ENCODE data around the gene C2CD4C.
"Not testable (repeated sequence)": the region's sequence is repeated elsewhere in the genome, so short reads cannot be mapped to it uniquely, and the experiment has no call there.

Gene C2CD4C

DNA sequence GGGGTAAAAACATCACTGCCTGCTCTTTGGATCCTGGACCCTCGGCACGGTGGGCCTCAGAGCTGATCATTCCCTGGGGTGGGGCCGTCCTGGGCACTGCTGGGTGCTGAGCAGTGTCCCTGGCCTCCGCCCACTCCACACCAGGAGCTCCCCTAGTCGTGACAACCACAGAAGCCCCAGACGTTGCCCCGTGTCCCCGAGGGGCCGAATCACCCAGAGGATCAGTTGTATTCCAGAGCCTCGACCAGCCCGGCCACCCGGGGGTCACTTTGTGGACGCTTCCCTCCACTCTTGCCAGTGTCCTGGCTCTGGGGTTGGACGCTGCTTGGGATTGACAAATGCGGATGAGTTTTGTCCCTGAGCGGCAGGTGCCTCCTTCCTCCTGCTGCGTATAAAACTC, 10.2 kb downstream of the C2CD4C start:
- no peak for DNase-seq (ENCODE audit: low spot score)

DNA sequence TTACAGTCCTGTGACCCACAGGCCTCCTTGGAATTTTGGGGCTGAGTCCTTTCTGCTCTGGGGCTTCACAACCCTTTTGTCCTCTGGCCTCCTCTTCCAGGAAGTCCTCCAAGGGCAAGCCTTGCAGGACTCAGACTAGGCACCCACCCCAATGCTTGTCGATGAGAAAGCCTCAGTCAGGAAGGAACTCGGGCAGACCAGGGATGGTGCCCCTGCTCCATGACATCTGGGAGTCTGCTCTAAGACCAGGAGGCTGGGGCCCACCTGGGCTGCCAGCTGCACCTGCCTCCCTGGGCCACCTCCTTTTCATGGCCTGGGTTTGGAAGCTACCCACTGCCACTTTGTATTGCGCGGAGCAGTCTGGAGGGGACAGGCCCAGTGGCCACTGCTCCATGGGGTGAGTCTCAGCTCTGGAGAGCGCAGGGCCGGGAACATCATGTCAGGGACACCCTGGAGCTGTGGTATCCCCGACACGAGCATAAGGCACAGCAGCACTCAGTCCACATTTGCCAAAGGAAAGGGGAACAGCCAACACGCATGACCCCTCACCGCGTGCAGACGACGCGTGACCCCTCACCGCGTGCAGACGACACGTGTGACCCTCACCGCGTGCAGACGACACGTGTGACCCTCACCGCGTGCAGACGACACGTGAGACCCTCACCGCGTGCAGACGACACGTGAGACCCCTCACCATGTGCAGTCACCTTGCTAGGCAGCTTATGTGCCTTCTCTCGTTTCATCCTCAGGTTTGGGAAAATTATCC, 10.8 kb downstream of the C2CD4C start:
- no peak for DNase-seq (ENCODE audit: low spot score)

DNA sequence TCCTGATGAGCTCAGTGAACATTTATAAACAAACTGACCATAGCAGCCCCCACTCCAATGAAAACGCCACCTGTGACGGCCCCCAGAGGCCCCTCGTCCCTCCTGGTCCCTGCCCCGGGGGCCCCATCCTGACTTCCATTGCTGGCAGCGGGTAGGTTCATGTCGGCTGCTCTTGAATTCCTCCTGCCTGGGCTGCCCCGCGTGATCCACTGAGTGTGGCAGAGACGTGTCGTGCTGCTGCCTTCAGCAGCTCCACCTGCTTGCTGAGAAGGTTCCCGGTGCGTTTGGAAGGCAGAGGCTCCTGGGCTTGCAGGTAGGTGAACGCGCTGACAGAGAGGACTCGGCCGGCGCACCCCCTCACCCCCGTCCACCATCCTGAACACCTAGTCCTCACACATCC, 11.6 kb downstream of the C2CD4C start:
- no peak for DNase-seq (ENCODE audit: low spot score)

GRCh38 chr19:395467-395866, 13.5 kb downstream of the C2CD4C start:
- DNase-seq (ENCODE audit: low spot score): no peak

- not testable (repeated sequence) for DNase-seq (ENCODE audit: low spot score)
Observed at GRCh38 chr19:394857-395256, 14.1 kb downstream of the C2CD4C start.

- not testable (repeated sequence) for DNase-seq (ENCODE audit: low spot score)
Observed at GRCh38 chr19:393560-393959, 15.4 kb downstream of the C2CD4C start.

DNA sequence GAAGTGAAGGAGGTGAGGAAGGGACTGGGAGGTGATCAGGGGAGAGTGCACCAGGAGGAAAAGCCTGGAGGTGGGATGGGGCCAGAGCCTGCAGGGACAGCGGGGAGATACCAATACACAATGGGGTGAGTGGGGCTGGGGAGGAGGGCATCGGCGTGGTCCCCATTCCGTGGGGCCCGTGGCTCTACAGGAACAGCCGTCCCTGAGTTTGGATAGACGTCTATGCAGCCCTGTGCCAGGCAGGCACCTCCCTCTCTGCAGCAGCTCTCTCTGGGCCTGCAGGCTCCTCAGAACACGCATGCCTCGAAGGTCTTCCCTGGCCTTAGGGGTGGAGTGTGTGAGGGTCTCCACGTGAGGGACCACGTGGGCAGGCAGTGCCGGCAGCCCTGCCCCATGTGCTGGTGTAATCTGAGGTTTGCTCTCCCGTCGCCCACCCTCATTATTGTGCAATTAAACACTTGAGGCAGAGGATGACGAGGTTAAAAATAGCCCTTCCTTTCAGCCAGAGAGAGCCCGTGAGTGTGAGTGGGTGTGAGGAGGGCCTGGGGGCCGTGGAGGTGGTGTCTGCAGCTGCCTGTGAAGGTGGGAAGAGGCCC, 16.5 kb downstream of the C2CD4C start:
- no peak for DNase-seq (ENCODE audit: low spot score)

GRCh38 chr19:391726-392374, 17.1 kb downstream of the C2CD4C start:
- no peak for DNase-seq (ENCODE audit: low spot score)

DNA sequence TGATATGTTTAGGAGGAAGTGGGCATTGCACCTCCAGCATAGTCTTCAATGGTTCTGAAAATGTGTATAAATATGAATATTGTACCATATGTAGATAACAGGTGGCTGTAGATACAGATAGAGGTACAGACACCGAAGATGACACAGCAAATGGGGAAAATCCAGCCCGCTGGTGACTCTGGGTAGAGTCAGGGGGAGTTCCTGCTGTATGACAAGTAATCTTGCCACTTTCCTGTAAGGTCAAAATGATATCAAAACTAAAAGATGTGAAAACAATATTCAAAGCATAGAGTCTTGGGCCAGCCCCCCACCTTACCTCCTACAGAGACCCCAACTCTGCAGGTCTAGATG, 17.8 kb downstream of the C2CD4C start:
- DNase-seq (ENCODE audit: low spot score): no peak

DNA sequence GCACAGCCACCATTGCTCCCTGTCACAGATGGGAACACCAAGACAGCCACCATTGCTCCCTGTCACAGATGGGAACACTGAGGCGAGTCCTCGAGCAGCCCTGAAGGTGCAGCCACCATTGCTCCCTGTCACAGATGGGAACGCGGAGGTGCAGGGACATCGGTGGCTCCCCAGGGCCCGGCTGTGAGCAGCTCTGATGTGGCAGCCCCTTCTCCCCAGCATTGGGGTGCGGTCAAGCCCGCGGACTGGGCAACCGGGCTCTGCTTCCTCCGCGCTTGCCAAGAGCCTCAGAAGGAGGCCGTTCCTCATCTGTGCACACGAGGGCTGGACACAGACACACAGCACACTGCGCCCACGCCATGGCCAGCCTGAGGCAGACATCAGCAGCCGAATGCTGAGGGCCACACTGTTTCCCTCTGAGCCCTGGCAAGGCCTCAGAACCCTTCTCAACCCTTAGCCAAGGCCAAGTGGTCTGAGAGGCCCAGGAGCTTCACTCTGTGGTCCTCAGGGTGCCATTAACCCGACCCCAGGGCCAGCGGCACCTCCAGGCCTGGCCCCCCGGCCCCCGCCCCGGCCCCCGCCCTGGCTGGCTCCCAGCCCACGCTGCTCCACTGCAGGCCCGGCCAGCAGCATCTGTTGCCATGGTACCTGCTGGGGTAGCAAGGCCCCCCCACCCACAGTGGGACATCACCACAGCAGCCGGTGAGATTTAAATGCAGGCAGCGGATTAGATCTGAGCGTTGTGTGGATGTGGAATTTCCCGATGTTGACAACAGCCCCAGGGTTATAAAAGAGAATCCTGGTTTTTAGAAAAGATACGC, 18.4 kb downstream of the C2CD4C start:
- DNase-seq (ENCODE audit: low spot score): no peak

- DNase-seq (ENCODE audit: low spot score): no peak
Observed at GRCh38 chr19:389935-390289, 19.0 kb downstream of the C2CD4C start.

GRCh38 chr19:389255-389934, 19.6 kb downstream of the C2CD4C start:
- no peak for DNase-seq (ENCODE audit: low spot score)

DNA sequence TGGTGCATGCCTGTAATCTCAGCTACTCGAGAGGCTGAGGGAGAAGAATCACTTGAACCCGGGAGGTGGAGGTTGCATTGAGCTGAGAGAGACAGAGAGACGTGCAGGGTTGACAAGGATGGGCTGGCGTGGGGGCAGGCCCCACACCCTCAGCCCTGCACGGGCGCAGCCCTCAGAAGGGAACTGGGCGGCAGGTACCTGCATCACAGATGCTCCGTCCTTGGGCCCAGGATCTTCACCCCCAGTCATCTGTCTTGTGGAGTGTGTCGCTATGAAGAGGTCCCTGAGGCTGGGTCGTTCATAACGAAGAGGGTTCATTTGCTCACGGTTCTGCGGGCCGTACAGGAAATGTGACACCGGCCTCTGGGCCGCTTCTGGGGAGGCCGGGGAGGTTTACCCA, 20.3 kb downstream of the C2CD4C start:
- no peak for DNase-seq (ENCODE audit: low spot score)

GRCh38 chr19:387777-388176, 21.2 kb downstream of the C2CD4C start:
- no peak for DNase-seq (ENCODE audit: low spot score)

DNA sequence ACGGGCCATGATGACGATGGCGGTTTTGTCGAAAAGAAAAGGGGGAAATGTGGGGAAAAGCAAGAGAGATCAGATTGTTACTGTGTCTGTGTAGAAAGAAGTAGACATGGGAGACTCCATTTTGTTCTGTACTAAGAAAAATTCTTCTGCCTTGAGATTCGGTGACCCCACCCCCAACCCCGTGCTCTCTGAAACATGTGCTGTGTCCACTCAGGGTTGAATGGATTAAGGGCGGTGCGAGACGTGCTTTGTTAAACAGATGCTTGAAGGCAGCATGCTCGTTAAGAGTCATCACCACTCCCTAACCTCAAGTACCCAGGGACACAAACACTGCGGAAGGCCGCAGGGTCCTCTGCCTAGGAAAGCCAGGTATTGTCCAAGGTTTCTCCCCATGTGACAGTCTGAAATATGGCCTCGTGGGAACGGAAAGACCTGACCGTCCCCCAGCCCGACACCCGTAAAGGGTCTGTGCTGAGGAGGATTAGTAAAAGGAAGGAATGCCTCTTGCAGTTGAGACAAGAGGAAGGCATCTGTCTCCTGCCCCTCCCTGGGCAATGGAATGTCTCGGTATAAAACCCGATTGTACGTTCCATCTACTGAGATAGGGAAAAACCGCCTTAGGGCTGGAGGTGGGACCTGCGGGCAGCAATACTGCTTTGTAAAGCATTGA, 22.2 kb downstream of the C2CD4C start:
- not testable (repeated sequence) for DNase-seq (ENCODE audit: low spot score)

GRCh38 chr19:386189-386588, 22.8 kb downstream of the C2CD4C start:
- not testable (repeated sequence) for DNase-seq (ENCODE audit: low spot score)

DNA sequence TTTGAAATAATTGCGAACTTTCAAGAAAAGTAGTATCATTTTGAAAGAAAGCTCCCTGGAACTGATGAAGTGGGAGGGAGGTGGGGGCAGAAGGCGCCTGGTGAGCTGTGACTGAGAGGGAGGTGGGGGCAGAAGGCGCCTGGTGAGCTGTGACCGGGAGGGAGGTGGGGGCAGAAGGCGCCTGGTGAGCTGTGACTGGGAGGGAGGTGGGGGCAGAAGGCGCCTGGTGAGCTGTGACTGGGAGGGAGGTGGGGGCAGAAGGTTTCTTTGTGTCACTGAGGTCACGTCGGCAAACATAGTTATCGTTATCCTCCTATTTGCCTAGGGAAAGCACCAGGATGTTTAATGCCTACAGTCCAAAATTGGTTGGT, 24.2 kb downstream of the C2CD4C start:
- DNase-seq (ENCODE audit: low spot score): no peak

DNA sequence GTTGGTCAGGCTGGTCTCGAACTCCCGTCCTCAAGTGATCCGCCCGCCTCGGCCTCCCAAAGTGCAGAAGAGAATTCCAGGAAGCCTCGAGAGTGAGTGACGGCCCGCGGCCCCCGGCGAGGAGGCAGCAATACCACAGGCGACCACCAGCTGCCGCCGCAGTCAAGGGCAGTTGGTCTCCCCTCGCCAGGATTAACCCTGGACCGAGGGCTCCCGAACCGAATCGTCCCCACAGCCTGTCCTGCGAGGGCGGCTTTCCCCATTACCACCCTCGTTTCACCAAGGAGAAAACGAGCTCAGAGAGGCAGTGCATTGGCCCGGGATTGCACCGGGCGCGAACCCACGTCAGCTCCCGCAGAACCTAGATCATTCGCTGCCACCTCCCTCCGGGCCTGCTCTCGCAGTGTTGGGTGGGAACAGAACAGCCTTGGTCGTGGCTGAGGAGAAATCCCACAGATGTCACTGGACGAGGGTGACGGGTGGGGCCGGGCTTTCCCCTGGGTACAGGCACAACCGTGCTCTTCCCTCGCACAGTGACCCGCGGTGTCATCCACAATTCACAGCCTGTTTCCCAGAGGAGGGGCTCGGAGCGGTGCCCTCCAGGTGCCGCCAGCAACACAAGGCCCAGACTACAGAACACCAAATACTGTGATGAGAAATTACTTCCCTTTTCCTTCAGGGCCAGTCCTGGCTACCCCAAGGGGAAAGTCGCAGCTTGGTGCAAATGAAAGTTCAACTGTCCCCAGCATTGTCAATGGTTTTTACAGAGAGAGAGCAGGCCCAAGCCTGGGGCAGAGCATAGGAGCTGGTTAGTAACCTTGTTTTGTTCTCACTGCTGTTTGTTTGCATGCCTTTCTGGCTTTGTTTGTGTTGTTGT, 24.8 kb downstream of the C2CD4C start:
- DNase-seq (ENCODE audit: low spot score): no peak

DNA sequence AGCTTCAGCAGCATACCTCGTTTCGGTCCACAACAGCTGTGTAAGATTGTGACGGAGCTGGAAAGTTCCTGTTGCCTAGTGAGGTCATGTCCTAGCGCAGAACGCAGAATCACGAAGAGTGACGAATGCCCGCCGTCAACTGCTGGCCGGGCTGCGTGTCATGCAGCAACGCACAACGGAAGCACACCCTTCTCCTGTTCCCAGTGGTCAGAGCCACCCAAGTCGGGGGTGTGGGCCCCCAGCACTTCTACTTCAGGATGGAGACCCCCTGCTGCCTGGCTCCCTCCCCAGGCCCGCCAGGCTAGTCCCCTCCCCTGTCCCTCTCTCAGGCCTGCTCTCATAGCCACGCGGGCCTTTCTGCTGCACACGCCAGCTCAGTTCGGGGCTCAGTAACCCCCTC, 25.9 kb downstream of the C2CD4C start:
- no peak for DNase-seq (ENCODE audit: low spot score)

DNA sequence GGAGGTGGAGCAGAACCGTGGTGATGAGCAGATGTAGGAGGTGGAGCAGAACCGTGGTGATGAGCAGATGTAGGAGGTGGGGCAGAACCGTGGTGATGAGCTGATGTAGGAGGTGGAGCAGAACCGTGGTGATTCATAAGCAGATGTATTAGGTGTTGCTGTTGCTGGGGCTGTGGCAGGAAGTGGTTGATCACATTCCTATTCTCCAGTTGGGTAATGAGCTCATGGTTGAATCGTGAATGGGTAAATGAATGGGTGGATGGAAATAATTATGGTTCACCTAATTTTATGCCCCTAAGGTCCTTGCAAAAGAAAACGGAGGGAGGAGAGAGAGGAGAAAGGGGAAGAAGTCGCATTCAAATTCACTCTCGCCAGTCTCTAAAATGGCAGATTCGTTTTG, 26.4 kb downstream of the C2CD4C start:
- not testable (repeated sequence) for DNase-seq (ENCODE audit: low spot score)

DNA sequence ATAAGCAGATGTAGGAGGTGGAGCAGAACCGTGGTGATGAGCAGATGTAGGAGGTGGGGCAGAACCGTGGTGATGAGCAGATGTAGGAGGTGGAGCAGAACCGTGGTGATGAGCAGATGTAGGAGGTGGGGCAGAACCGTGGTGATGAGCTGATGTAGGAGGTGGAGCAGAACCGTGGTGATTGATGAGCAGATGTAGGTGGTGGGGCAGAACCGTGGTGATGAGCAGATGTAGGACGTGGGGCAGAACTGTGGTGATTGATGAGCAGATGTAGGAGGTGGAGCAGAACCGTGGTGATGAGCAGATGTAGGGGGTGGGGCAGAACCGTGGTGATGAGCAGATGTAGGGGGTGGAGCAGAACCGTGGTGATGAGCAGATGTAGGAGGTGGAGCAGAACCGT, 27.0 kb downstream of the C2CD4C start:
- not testable (repeated sequence) for DNase-seq (ENCODE audit: low spot score)

Measured in AG08396 (cell line).